Measurements from ENCODE around the gene FAM117A.

DNA sequence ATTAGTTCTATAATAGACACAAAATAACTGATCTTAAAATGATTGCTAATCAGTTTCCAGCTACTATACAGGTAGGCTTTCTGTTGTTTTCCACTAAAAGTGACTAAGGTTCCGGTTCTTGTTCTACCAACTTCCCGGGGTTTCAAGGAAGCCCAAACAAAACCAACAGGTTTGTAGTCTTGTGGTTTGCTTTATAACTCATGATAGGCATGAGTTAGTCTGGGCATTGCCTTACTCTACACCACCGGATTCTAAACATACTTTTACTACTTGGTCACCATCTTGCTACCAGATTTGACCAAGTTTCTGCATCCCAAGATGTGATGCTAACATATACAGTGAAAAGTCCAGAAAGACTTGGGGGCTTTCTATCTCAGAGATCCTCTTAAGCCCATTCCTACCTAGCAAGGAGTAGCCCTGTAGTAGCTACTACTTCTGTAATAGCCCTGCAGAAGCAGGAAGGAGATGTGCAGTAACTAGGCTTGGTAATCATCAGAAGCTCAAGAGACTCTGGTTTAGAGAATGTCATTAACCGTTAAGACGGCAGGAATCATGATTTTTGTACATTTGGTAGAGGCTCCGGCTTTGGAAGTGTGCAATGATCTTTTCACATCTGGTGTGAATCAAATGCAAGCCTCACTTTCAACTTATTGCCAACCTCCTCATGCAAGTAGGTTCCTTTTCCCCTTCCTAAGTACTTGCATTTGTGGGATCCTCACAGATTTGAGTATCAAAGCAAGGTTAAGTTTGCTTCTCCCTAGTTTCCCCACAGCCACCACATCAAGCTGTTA lies 1.6 kb downstream of the FAM117A start:
- TF ChIP-seq EP300 (IDR thresholded peaks at IDR 0.05; ENCODE audit: borderline replicate concordance) (no peak), YY1 (IDR thresholded peaks at IDR 0.05; ENCODE audit: low read depth) (no peak), TAF1 (IDR thresholded peaks at IDR 0.05; ENCODE audit: low read depth) (no peak), FOXM1 (IDR thresholded peaks at IDR 0.05; ENCODE audit: borderline replicate concordance, low read depth) (no peak), TEAD4 (IDR thresholded peaks at IDR 0.05) (no peak), CREB1 (IDR thresholded peaks at IDR 0.05; ENCODE audit: low read depth) (no peak), NFIC (IDR thresholded peaks at IDR 0.05) (no peak), CEBPB (IDR thresholded peaks at IDR 0.05) (no peak)
- TF ChIP-seq, protein P1, sequence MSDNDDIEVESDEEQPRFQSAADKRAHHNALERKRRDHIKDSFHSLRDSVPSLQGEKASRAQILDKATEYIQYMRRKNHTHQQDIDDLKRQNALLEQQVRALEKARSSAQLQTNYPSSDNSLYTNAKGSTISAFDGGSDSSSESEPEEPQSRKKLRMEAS (IDR thresholded peaks at IDR 0.05) = no peak
- TF ChIP-seq, protein P2, sequence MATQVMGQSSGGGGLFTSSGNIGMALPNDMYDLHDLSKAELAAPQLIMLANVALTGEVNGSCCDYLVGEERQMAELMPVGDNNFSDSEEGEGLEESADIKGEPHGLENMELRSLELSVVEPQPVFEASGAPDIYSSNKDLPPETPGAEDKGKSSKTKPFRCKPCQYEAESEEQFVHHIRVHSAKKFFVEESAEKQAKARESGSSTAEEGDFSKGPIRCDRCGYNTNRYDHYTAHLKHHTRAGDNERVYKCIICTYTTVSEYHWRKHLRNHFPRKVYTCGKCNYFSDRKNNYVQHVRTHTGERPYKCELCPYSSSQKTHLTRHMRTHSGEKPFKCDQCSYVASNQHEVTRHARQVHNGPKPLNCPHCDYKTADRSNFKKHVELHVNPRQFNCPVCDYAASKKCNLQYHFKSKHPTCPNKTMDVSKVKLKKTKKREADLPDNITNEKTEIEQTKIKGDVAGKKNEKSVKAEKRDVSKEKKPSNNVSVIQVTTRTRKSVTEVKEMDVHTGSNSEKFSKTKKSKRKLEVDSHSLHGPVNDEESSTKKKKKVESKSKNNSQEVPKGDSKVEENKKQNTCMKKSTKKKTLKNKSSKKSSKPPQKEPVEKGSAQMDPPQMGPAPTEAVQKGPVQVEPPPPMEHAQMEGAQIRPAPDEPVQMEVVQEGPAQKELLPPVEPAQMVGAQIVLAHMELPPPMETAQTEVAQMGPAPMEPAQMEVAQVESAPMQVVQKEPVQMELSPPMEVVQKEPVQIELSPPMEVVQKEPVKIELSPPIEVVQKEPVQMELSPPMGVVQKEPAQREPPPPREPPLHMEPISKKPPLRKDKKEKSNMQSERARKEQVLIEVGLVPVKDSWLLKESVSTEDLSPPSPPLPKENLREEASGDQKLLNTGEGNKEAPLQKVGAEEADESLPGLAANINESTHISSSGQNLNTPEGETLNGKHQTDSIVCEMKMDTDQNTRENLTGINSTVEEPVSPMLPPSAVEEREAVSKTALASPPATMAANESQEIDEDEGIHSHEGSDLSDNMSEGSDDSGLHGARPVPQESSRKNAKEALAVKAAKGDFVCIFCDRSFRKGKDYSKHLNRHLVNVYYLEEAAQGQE (IDR thresholded peaks at IDR 0.05; ENCODE audit: low read depth) = no peak
- TF ChIP-seq, protein P3, sequence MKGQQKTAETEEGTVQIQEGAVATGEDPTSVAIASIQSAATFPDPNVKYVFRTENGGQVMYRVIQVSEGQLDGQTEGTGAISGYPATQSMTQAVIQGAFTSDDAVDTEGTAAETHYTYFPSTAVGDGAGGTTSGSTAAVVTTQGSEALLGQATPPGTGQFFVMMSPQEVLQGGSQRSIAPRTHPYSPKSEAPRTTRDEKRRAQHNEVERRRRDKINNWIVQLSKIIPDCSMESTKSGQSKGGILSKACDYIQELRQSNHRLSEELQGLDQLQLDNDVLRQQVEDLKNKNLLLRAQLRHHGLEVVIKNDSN (IDR thresholded peaks at IDR 0.05) = no peak
